D341Med (cell line): ENCODE results near the gene OR52I2.

Experiments
- DNase-seq: peaks from one replicate; pipeline ENCODE4 v3.0.0; 2012; ENCODE audit warnings: low spot score

OR52I2 gene

DNA sequence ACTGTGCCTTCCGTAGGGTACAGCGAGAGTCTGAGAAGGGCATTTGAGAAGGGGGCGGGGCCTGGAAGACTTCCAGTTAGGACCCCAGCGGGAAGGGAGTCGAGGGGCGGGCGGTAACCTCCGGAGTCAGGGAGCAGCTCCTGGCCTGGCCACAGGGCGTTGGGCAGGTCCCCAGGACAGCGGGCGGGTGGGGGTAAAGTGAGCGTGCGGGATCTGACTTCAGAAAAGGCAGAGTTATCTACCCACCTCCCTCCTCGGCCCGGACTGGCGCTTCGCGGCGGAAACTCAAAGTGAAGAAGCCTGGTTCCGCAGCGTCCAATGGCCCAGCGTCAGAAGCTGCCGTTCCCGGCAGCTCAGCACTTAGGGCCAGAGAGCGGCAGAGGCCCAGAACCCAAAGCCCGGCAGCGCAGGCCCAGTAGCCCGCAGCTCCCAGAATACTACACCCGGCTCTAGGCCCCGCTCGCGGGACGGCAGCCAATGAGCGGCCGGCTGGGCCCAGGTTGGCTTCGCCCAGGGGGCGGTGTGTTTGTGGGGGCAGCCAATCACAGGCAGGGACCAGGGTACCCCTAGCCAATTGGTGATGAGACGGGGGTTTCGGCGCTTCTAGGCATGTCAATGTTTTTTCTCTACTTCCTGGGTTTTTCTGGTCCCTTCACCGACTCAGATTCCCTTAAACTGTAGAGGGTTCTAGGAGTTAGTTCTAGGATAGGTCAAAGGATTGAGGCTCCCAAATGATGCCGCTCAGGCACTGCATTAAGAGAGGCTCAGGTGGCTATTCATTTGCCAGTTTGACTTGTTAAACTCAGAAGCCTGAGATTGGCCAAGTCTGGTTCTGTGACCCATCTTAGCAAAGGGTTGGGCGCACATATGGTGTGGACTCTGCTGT is 26.5 kb downstream of the OR52I2 start, which contains the start of gene TRIM68:
Gene TRIM68, minus strand, starts transcription at position 451 of the 886 bp plus-strand sequence. CDS start 2,727 bp downstream, outside the sequence.
- DNase-seq: peak; percentile 91

DNA sequence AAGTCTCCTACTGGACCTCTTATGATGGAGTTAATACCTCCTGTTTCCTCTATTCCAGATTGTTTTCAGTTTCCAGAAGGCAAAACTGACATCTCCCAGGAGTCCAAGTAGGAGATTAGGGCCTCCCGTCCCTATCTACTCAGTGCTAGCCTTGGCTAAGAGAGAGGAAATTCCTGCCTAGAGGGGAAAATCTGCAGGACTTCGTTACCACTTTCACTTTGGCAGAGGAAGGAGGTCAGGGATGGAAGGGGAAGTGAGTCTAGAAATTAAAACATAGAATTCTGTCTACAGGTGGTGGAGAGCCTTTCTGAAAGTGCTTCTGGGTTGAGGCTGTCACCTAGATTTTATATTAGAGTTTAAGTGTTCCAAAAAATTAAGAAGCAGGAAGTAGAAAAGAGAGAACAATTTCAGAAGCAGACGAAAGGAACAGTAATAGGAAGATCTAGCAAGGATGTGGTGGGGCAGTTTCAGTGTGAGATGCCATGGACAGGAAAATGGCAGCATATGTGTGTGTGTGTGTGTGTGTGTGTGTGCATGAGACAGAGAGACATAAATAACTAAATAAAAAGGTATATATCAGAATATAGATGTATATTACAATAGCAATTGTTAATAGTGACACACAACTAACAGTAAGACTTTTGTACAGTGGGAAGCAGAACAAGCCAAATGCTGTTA is 28.9 kb downstream of the OR52I2 start:
- DNase-seq: no peak

DNA sequence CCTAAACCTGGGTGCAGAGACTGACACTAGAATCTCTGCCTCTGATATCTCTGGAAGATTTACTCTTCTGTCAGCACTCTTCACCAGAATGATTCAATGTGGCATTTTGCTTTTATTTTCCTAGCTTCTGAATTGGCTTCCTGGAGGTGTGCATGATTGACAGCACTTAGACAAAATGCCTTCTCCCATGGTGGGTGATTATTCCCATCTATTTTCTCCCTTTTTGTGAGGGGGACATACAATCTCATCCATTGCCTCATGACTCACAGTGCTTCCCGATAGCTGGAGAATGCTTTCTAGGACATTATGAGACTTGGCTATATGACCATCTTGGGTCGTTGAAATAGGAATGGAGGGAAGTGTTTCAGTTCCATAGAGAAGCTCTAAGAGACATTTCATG is 30.4 kb downstream of the OR52I2 start:
- no peak for DNase-seq

DNA sequence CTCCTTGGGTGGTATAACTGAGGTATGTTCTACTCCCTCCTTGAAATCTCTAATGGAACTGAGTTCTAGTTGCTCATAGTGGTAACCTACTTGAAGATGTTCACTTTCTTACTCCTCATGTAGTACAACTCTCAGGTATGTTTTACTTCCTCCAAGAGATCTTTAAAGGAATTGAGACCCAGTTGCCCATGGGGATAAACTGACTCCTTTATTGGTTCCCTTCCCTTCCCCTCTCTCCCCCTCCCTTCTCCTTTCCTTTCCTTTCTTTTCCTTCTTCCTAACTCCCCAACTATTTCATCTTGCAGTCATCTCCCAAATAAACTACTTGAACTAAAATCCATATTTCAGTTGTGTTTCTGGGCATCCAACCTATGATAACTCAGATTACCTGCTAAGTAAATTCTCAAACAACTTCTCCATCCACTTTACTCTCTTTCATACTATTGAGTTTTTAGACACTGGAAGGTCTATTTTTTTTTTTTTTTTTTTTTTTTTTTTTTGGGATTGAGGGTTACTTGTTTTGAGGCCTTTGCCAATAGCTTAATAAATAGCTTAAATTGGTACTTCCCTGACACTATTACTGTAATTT is 34.4 kb downstream of the OR52I2 start:
- DNase-seq: no peak

DNA sequence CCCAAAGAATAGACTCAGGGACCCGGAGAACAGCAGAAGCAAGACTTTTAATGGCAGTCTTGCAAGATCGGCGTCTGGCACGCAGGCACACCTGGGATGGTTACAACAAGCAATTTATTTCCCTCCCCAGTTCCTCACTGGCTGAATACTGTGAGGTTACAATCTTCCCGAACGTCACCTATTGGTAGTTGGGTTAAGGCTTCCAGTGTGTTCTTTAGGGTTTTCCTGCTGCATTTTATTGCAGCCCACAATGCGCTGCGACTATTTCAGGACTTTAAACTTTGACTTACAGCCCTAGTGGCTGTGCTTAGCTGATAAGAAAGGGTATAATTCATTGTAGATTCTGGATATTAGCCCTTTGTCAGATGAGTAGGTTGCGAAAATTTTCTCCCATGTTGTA is 38.0 kb downstream of the OR52I2 start:
- no peak for DNase-seq

DNA sequence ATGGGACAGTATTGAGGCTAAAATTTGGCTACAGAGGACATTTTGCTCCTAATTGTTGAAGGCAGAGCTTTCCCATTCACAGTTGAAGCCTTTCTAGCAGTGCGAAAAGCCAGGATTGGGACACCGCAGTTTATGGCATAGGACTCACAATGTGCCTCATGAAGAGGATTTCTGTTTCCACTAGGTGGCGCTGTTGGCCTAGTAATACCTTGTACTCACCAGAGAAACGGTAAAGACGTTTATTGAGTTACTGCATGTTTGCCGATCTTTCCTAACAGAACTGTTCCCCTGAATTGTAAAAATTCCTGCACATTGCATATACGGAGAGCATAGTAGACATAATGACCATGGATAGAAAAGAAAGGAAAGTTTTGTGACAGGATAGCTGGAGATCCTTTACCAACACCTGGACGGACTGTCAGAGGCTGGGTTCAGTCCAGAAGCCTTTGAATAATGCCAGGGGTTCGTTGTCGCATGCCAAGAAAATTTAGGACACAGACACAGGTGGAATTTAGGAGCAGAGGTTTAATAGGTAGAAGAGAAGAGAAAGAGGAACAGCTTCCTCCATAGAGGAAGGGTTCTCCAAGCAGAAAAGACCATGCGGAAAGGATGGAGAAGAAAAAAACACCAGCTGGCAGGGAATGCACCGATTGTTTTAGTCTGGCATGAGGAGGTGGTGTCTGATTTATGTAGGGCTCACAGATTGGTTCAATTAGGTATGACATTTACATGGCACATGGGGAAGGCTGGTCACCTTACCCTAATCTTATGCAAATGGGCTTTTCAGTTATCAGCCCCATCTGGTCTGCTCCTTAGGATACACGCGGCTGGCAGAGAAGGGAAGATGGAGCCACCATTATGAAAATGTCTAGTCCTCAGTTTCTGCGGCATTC is 44.9 kb downstream of the OR52I2 start:
- DNase-seq: peak; percentile 42

DNA sequence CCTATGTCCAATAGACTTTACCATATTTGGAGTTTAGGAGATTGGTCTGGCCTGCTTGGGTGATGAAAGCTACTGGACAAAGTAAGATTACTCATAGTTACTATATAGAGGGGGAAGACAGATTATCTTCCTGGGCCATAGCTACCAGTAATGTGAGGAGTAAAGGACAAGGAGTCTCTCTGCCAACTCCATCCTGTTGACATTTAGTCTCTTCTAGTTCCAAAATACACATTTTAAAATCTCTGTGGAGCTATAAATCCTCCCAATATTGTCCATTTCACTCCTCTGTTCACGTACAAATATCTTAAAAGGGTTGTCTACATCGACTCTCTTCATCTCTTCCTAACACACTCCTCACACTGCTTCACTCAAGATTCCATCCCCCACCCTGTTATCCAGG is 54.6 kb downstream of the OR52I2 start:
- DNase-seq: no peak

DNA sequence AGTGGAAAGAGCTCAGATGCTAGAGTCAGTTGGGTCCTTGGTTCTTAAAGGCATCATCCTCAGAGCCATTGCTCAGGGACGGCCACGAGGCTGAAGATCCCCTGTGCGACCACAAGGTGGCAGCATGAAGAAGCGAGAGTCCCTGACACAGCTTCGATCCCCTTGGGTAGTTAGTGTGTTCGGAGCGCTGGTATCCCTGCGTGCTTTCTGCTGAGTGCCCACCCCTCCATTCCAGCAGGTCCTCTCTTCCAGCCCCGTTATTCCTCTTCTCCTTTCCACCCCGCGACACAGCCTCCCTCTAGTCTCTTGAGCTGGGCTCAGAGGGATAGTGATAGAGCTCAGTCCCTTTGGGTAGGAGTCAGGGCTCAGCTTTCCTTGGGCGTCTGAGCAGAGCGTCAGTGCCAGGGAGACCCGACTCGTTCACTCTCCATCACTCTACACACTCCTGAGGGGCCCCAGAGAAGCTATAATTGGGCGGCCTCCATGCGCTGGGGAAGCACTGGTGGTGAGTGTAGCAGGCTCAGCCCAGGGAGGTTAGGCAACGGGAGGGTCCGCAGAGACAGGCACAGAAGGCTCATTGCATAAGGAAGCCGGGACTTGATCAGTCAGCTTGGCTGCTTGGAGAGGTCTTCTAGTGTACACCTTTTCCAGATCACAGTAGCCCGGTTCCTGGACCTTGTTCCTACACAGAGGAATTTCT is 55.6 kb downstream of the OR52I2 start, which contains the start of gene OR51D1:
Gene OR51D1, plus strand, starts transcription at position 516 of the 700 bp plus-strand sequence. CDS start 2,314 bp downstream, outside the sequence.
- peak; percentile 77 for DNase-seq

DNA sequence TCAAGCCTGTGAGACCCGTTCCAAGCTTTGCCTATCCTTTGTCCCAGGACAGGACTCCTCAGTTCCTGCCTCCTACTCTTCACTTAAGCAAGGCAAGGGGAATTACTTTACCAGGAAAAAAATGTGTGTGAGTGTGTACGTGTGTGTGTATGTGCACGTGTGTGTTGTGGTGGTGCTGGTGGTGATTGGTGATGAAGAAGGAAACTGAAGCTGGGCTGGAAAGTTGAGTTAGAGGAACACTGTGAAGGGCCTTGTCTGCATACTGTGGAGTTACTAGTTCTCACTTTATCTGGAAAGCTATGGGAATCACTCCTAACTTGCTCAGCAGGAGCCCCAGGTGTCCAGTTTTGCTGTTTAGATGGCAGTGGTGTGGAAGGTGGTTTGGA is 56.1 kb downstream of the OR52I2 start:
- no peak for DNase-seq

DNA sequence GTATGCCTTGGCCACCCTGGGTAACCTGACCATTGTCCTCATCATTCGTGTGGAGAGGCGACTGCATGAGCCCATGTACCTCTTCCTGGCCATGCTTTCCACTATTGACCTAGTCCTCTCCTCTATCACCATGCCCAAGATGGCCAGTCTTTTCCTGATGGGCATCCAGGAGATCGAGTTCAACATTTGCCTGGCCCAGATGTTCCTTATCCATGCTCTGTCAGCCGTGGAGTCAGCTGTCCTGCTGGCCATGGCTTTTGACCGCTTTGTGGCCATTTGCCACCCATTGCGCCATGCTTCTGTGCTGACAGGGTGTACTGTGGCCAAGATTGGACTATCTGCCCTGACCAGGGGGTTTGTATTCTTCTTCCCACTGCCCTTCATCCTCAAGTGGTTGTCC is 58.4 kb downstream of the OR52I2 start:
- no peak for DNase-seq

DNA sequence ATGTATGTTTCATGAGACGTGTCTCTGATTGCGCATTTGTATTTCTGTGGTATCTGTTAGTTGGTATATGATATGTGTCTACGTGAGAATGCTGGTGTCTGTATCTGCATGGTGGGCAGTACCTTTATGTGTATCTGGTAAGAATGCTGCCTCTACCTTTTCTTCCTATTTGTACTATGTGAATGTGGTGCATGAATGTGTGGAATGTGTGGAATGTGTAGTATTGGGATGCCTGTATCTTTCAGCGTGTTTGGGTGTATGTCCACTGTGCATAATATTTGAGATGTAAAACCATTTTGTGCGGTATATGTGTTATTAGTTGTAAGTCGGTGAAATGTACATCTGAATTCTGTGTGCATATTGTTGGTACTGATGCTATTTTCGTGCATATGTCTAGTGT is 60.0 kb downstream of the OR52I2 start:
- DNase-seq: no peak

DNA sequence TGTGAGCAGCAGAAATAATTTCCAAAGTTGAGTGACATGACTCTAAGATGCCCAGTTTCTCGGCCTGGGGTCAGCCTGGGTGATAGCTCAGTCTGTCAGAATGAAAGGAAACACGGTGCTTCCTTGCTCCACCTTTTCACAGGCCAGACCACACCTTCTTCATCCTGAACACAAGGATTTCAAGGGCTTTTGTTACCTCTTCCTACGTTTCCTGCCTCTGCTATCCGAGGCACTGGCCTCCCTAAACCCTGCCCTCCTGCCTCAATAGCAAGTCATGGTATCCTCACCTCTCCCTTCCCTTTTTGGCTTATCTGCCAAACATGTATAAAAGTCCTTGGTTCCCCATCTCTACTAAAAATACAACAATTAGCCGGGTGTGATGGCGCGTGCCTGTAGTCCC is 60.5 kb downstream of the OR52I2 start:
- DNase-seq: no peak
